GM12878 (cell line): Measurements from ENCODE around the gene MARS1. TPM values are rescaled to one million over a fixed set of nuclear protein-coding genes. Genes with fewer than 3 reads are reported as not detected.

Experiments used
- BACH1 ChIP-seq: fragments of 450-650 bp; IDR thresholded peaks from 2 replicates; pipeline ENCODE4 v1.6.1; 2017; ENCODE audit warnings: mild to moderate bottlenecking, borderline replicate concordance
- BRCA1 ChIP-seq: IDR thresholded peaks from 2 replicates; pipeline ENCODE4 v1.6.1; 2011; ENCODE audit warnings: low read depth, low read length, improper control_type of control experiment
- CBX3 ChIP-seq: fragments of 200-600 bp; sonication (generic); IDR thresholded peaks from 2 replicates; pipeline ENCODE4 v1.6.1; 2016; ENCODE audit warnings: low read depth, borderline replicate concordance
- CEBPZ ChIP-seq: fragments of 150-350 bp; IDR thresholded peaks from 2 replicates; pipeline ENCODE4 v1.6.1; 2016; ENCODE audit warnings: low read depth, low read length
- EED ChIP-seq: sonication (generic); IDR thresholded peaks from 2 replicates; pipeline ENCODE4 v1.6.1; 2016; ENCODE audit warnings: antibody characterized with exemption, low read depth
- EZH2 ChIP-seq: IDR thresholded peaks from 2 replicates; pipeline ENCODE4 v1.6.1; 2012; ENCODE audit warnings: low read depth, mild to moderate bottlenecking, control low read depth, inconsistent platforms, low read length, borderline replicate concordance; ENCODE audit not compliant: control insufficient read depth
- LARP7 ChIP-seq: fragments of 450-650 bp; IDR thresholded peaks from 2 replicates; pipeline ENCODE4 v1.6.1; 2017; ENCODE audit warnings: mild to moderate bottlenecking
- PAX8 ChIP-seq: fragments of 450-650 bp; IDR thresholded peaks from 2 replicates; pipeline ENCODE4 v1.6.1; 2017; ENCODE audit warnings: mild to moderate bottlenecking, moderate library complexity
- RAD21 ChIP-seq: IDR thresholded peaks from 2 replicates; pipeline ENCODE4 v1.6.1; 2011; ENCODE audit warnings: mild to moderate bottlenecking, low read depth, low read length, moderate library complexity; ENCODE audit not compliant: insufficient read depth
- SREBF1 ChIP-seq: IDR thresholded peaks from 2 replicates; pipeline ENCODE4 v1.6.1; 2012; ENCODE audit warnings: mild to moderate bottlenecking, low read length
- TCF7 ChIP-seq: IDR thresholded peaks from 2 replicates; pipeline ENCODE4 v1.6.1; 2014; ENCODE audit warnings: antibody characterized with exemption, borderline replicate concordance
- WRNIP1 ChIP-seq: IDR thresholded peaks from 2 replicates; pipeline ENCODE4 v1.6.1; 2011; ENCODE audit warnings: low read depth, low read length, improper control_type of control experiment, borderline replicate concordance
- ZNF274 ChIP-seq: IDR thresholded peaks from one replicate; pipeline ENCODE4 v1.8.0; 2011; ENCODE audit not compliant: insufficient read length, insufficient read depth
- polyA plus RNA-seq, 11 experiments: library from polyadenylated mRNA; depleted of rRNA in 4 of 11; unstranded in 6 of 11; stranded (reverse) in 5 of 11; fragments of >200 nt; fragmentation: Nextera tagmentation in 4 of 11; fragmentation: Illumina TruSeq in 1 of 11; extraction: Ambion mirVana in 4 of 11; extraction: Trizol in 1 of 11; gene quantifications; 1 replicate in 1 of 11; 2 replicates in 10 of 11; pipeline versions ENCODE4 v1.2.1 to v1.2.3, GENCODE V29; 2011 to 2016; ENCODE audit warnings: inconsistent platforms in 2 of 11, missing spikeins in 2 of 11, low read depth in 1 of 11
- total RNA-seq, 4 experiments: library from RNA; depleted of rRNA in 3 of 4; stranded (reverse); fragments of >200 nt in 3 of 4; fragmentation: Illumina TruSeq in 1 of 4; extraction: Trizol in 1 of 4; gene quantifications; 2 replicates each; pipeline versions ENCODE4 v1.2.1 to v1.2.3, GENCODE V29; 2013 to 2021
- TF ChIP-seq, protein P1 (sequence below): IDR thresholded peaks from 2 replicates; pipeline ENCODE4 v1.6.1; 2012; ENCODE audit warnings: improper control_type of control experiment, low read depth, low read length; ENCODE audit not compliant: insufficient replicate concordance
- TF ChIP-seq, protein P2 (sequence below): fragments of 450-650 bp; IDR thresholded peaks from 2 replicates; pipeline ENCODE4 v1.6.1; 2017; ENCODE audit warnings: antibody characterized with exemption, mild to moderate bottlenecking, moderate library complexity
- TF ChIP-seq, protein P3 (sequence below): fragments of 450-650 bp; conservative IDR thresholded peaks from 2 replicates; pipeline ENCODE4 v1.6.1; 2017; ENCODE audit warnings: mild to moderate bottlenecking, moderate library complexity

Gene MARS1
- total and polyA plus RNA-seq, 10 of the 15 experiments (the other 5 are each of a cell fraction or from before 2014, with no cell fraction given), result 72.3 to 270 (median 153) TPM

GRCh38 chr12:57520053-57520818 is 32.4 kb downstream of the MARS1 start, which contains the start of gene DDIT3 (continued):
- TF ChIP-seq CEBPZ (no peak), LARP7 (peak; percentile 87; the same call in 1 of the 2 replicates), WRNIP1 (peak; percentile 97; the same call in 1 of the 2 replicates), EED (no peak), CBX3 (no peak), PAX8 (no peak; the same call in 1 of the 2 replicates), BRCA1 (no peak), EZH2 (no peak), RAD21 (no peak), TCF7 (no peak), SREBF1 (no peak), ZNF274 (no peak), BACH1 (peak; percentile 75)
- TF ChIP-seq, protein P1, sequence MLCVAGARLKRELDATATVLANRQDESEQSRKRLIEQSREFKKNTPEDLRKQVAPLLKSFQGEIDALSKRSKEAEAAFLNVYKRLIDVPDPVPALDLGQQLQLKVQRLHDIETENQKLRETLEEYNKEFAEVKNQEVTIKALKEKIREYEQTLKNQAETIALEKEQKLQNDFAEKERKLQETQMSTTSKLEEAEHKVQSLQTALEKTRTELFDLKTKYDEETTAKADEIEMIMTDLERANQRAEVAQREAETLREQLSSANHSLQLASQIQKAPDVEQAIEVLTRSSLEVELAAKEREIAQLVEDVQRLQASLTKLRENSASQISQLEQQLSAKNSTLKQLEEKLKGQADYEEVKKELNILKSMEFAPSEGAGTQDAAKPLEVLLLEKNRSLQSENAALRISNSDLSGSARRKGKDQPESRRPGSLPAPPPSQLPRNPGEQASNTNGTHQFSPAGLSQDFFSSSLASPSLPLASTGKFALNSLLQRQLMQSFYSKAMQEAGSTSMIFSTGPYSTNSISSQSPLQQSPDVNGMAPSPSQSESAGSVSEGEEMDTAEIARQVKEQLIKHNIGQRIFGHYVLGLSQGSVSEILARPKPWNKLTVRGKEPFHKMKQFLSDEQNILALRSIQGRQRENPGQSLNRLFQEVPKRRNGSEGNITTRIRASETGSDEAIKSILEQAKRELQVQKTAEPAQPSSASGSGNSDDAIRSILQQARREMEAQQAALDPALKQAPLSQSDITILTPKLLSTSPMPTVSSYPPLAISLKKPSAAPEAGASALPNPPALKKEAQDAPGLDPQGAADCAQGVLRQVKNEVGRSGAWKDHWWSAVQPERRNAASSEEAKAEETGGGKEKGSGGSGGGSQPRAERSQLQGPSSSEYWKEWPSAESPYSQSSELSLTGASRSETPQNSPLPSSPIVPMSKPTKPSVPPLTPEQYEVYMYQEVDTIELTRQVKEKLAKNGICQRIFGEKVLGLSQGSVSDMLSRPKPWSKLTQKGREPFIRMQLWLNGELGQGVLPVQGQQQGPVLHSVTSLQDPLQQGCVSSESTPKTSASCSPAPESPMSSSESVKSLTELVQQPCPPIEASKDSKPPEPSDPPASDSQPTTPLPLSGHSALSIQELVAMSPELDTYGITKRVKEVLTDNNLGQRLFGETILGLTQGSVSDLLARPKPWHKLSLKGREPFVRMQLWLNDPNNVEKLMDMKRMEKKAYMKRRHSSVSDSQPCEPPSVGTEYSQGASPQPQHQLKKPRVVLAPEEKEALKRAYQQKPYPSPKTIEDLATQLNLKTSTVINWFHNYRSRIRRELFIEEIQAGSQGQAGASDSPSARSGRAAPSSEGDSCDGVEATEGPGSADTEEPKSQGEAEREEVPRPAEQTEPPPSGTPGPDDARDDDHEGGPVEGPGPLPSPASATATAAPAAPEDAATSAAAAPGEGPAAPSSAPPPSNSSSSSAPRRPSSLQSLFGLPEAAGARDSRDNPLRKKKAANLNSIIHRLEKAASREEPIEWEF, result no peak
- TF ChIP-seq, protein P2, sequence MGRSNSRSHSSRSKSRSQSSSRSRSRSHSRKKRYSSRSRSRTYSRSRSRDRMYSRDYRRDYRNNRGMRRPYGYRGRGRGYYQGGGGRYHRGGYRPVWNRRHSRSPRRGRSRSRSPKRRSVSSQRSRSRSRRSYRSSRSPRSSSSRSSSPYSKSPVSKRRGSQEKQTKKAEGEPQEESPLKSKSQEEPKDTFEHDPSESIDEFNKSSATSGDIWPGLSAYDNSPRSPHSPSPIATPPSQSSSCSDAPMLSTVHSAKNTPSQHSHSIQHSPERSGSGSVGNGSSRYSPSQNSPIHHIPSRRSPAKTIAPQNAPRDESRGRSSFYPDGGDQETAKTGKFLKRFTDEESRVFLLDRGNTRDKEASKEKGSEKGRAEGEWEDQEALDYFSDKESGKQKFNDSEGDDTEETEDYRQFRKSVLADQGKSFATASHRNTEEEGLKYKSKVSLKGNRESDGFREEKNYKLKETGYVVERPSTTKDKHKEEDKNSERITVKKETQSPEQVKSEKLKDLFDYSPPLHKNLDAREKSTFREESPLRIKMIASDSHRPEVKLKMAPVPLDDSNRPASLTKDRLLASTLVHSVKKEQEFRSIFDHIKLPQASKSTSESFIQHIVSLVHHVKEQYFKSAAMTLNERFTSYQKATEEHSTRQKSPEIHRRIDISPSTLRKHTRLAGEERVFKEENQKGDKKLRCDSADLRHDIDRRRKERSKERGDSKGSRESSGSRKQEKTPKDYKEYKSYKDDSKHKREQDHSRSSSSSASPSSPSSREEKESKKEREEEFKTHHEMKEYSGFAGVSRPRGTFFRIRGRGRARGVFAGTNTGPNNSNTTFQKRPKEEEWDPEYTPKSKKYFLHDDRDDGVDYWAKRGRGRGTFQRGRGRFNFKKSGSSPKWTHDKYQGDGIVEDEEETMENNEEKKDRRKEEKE, result no peak
- TF ChIP-seq, protein P3, sequence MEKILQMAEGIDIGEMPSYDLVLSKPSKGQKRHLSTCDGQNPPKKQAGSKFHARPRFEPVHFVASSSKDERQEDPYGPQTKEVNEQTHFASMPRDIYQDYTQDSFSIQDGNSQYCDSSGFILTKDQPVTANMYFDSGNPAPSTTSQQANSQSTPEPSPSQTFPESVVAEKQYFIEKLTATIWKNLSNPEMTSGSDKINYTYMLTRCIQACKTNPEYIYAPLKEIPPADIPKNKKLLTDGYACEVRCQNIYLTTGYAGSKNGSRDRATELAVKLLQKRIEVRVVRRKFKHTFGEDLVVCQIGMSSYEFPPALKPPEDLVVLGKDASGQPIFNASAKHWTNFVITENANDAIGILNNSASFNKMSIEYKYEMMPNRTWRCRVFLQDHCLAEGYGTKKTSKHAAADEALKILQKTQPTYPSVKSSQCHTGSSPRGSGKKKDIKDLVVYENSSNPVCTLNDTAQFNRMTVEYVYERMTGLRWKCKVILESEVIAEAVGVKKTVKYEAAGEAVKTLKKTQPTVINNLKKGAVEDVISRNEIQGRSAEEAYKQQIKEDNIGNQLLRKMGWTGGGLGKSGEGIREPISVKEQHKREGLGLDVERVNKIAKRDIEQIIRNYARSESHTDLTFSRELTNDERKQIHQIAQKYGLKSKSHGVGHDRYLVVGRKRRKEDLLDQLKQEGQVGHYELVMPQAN, result peak; percentile 82
